Cortex of kidney (tissue), 1 donor: Measurements from ENCODE around the gene CSNK2A3.
"Not testable (repeated sequence)": the region's sequence is repeated elsewhere in the genome, so short reads cannot be mapped to it uniquely, and the experiment has no call there.

ENCODE experiments used
- DNase-seq: peaks from one replicate; lab custom pipeline; 2025; lab: John Stamatoyannopoulos, UW

Gene CSNK2A3

GRCh38 chr11:11352878-11353277, at the start of gene CSNK2A3:
Gene CSNK2A3, minus strand, starts transcription at chr11:11353250. Its CDS starts 131 bp downstream, at chr11:11353119.
- DNase-seq: not testable (repeated sequence)

DNA sequence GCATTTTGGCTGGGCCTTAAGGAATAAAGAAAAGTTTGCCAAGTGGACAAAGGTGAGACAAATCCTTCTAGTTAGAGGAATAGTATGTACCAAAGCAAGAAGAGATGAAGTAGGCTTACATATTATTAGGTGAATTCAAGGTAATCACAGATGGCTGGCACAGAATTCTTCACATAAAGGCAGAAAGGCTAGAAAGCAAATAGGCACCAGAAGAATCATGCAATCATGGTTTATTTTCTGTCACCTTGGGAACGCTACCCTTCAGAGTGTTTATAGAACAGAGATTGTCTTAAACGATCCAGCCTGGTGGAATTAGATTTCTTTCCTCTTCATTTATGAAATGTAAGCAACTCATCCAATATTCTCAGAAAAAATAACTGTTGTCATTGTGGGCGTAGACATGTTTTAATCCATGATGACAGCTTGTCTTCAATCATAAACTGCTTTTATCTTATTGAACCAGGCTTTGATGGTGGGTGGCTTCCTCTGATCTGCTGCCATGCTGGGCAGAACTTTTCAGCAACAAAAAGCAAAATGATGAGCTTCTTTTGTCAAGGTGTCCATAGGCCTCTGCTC, 49.0 kb upstream of the CSNK2A3 start:
- no peak for DNase-seq

- no peak for DNase-seq
Observed at GRCh38 chr11:11400635-11401232, 47.7 kb upstream of the CSNK2A3 start.

- no peak for DNase-seq
Observed at GRCh38 chr11:11400121-11400520, 47.1 kb upstream of the CSNK2A3 start.

- no peak for DNase-seq
Observed at GRCh38 chr11:11397781-11398180, 44.7 kb upstream of the CSNK2A3 start.

- no peak for DNase-seq
Observed at GRCh38 chr11:11397036-11397415, 44.0 kb upstream of the CSNK2A3 start.

GRCh38 chr11:11396301-11397035, 43.4 kb upstream of the CSNK2A3 start:
- DNase-seq: no peak

GRCh38 chr11:11395126-11395525, 42.1 kb upstream of the CSNK2A3 start:
- DNase-seq: no peak

- DNase-seq: no peak
Observed at GRCh38 chr11:11394241-11394640, 41.2 kb upstream of the CSNK2A3 start.

GRCh38 chr11:11391796-11392463, 38.9 kb upstream of the CSNK2A3 start:
- DNase-seq: no peak

- no peak for DNase-seq
Observed at GRCh38 chr11:11391169-11391568, 38.1 kb upstream of the CSNK2A3 start.

GRCh38 chr11:11390068-11390771, 37.2 kb upstream of the CSNK2A3 start:
- no peak for DNase-seq

GRCh38 chr11:11389238-11389637, 36.2 kb upstream of the CSNK2A3 start:
- no peak for DNase-seq

- DNase-seq: no peak
Observed at GRCh38 chr11:11387622-11388305, 34.7 kb upstream of the CSNK2A3 start.

DNA sequence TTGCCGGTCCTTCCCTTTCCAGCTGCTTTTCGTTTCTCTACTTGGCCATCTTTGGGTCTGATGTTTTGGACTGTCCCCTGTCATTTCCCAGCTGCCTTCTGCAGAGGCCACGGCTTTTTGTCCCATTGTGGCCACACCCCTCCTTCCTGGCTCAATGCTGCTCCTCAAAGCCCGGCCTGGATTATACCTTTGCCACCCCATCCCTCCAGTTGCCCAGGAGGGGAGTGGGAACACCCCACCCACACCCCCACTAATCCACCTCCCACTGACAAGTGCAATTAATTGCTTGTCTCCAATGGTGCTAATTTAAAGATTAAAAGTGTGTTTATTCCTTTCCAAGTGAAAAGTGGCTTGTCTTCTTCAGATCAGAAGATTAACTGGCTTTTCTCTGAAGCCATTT, 34.2 kb upstream of the CSNK2A3 start:
- DNase-seq: no peak

DNA sequence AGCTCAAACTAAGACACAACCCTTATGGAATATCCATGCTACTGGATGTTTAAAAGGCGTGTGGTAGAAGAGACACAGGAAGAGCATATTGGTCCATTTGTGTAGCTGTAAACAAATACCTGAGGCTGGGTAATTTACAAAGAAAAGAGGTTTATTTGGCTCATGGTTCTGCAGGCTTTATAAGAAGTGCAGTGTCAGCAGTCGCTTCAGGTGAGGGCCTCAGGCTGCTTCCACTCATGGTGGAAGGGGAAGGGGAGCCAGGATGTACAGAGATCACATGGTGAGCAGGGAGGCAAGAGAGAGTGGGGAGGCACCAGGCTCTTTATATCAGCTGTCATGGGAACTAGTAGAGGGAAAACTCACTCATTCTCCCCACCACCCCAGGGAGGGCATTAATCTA, 31.8 kb upstream of the CSNK2A3 start:
- no peak for DNase-seq

DNA sequence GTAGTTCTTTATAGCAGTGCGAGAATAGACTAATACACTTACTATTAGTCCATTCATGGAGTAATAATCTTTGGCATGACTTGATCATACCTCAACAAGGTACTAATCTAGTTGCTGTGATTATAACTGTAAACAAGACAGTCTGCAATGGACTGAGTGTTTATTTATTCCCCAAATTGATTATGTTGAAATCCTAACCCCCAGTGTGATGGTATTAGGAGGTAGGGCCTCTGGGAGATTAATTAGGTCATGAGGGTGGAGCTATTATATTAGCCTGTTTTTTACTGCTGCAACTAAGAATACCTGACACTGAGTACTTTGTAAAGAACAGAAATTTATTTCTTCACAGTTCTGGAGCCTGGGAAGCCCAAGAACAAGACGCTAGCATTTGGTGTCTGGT, 30.9 kb upstream of the CSNK2A3 start:
- no peak for DNase-seq

GRCh38 chr11:11382858-11383532, 29.9 kb upstream of the CSNK2A3 start:
- no peak for DNase-seq

DNA sequence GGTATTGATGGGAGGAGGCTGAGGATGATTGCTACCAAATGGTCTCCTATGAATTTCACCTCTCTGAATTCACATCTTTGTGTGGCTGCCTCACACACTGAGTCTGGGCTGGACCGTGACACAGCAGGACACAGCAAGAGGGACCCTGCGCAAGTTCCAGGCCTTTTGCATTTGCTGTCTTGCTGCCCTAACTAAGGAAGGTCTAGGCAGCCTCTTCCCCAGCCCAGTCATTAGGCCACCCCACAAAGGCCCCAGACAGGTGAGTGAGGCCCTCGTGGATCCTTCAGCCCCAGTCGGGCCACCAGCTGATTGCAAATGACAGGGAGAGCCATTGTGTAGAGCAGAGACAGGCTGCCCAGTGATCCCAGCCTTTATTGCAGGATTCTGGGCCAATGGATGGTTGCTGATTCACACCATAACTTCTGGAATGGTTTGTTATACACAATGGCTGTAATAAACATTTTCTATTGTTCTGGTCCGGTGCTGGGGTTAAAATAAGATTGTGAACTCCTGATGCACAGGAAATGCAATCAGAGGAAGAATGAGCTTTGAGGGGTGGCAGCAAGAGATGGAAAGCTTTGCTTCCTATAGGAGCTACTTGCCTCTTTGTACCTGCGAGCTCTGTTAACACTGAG, 28.5 kb upstream of the CSNK2A3 start:
- no peak for DNase-seq

- DNase-seq: no peak
Observed at GRCh38 chr11:11380883-11381282, 27.8 kb upstream of the CSNK2A3 start.

- no peak for DNase-seq
Observed at GRCh38 chr11:11380340-11380739, 27.3 kb upstream of the CSNK2A3 start.
